Neural progenitor cell (in vitro differentiated cells): ENCODE data around the gene CTRL. TPM values are rescaled to one million over a fixed set of nuclear protein-coding genes. Genes with fewer than 3 reads are reported as not detected.
A peak's percentile ranks its signal among the peaks of the same experiment; 100 is the strongest.

Experiments used
- DNase-seq: peaks from one replicate; pipeline ENCODE4 v3.0.0-alpha.2; 2016; ENCODE audit warnings: low spot score
- H2AFZ ChIP-seq: fragments of 200-600 bp; sonication (generic); replicated peaks from 2 replicates; pipeline ENCODE4 v1.6.1; 2016; ENCODE audit warnings: antibody characterized with exemption
- H3F3A ChIP-seq: fragments of 200-600 bp; sonication (generic); 2 replicates; pipeline ENCODE4 v1.6.1; 2016; ENCODE audit warnings: antibody characterized with exemption, low read depth
- H3K27ac ChIP-seq: fragments of 200-600 bp; sonication (generic); 2 replicates; pipeline ENCODE4 v1.5.1; 2016; ENCODE audit warnings: mild to moderate bottlenecking
- H3K27me3 ChIP-seq: fragments of 200-600 bp; sonication (generic); 2 replicates; pipeline ENCODE4 v1.6.1; 2016; ENCODE audit warnings: mild to moderate bottlenecking, moderate library complexity
- H3K36me3 ChIP-seq: fragments of 200-600 bp; sonication (generic); 2 replicates; pipeline ENCODE4 v1.5.1; 2016
- H3K4me1 ChIP-seq: fragments of 200-600 bp; sonication (generic); 2 replicates; pipeline ENCODE4 v1.6.1; 2016; ENCODE audit warnings: mixed run types
- H3K4me2 ChIP-seq: fragments of 200-600 bp; sonication (generic); 2 replicates; pipeline ENCODE4 v1.6.1; 2016
- H3K4me3 ChIP-seq: fragments of 200-600 bp; sonication (generic); 2 replicates; pipeline ENCODE4 v1.5.1; 2016
- H3K79me2 ChIP-seq: fragments of 200-600 bp; sonication (generic); 2 replicates; pipeline ENCODE4 v1.6.1; 2016; ENCODE audit warnings: low read depth
- H3K9ac ChIP-seq: fragments of 200-600 bp; sonication (generic); 2 replicates; pipeline ENCODE4 v1.6.1; 2016
- H3K9me3 ChIP-seq: fragments of 200-600 bp; sonication (generic); 2 replicates; pipeline ENCODE4 v1.5.1; 2016; ENCODE audit warnings: low read depth
- H4K20me1 ChIP-seq: fragments of 200-600 bp; sonication (generic); 2 replicates; pipeline ENCODE4 v1.6.1; 2016; ENCODE audit warnings: low read depth
- H3K27ac Mint-ChIP-seq: 3 replicates; pipeline ENCODE4 v1.8.0; 2021; ENCODE audit warnings: mixed read lengths
- H3K27me3 Mint-ChIP-seq: 2 replicates; pipeline ENCODE4 v1.8.0; 2022; ENCODE audit warnings: low read depth, mild to moderate bottlenecking, inconsistent platforms, moderate library complexity, mixed read lengths; ENCODE audit not compliant: insufficient read depth
- H3K36me3 Mint-ChIP-seq: 3 replicates; pipeline ENCODE4 v1.8.0; 2021; ENCODE audit warnings: mixed read lengths
- H3K4me1 Mint-ChIP-seq: 3 replicates; pipeline ENCODE4 v1.8.0; 2021; ENCODE audit warnings: mixed read lengths
- H3K4me3 Mint-ChIP-seq: 3 replicates; pipeline ENCODE4 v1.8.0; 2021; ENCODE audit warnings: mild to moderate bottlenecking, moderate library complexity, mixed read lengths
- H3K9me3 Mint-ChIP-seq: 3 replicates; pipeline ENCODE4 v1.8.0; 2020; ENCODE audit warnings: mixed read lengths
- EZH2 ChIP-seq: fragments of 200-600 bp; sonication (generic); IDR thresholded peaks from 2 replicates; pipeline ENCODE4 v1.6.1; 2017; ENCODE audit warnings: antibody characterized with exemption, mild to moderate bottlenecking, moderate library complexity
- EZH2phosphoT487 ChIP-seq: fragments of 200-600 bp; sonication (generic); IDR thresholded peaks from 2 replicates; pipeline ENCODE4 v1.6.1; 2017; ENCODE audit warnings: antibody characterized with exemption
- total RNA-seq: library from RNA; depleted of rRNA; stranded (reverse); fragments of >200 nt; gene quantifications from 2 replicates; pipeline ENCODE4 v1.2.3, GENCODE V29; 2015; ENCODE audit warnings: low replicate concordance
- TF ChIP-seq, protein P1 (sequence below): fragments of 200-600 bp; sonication (generic); IDR thresholded peaks from 2 replicates; pipeline ENCODE4 v1.5.1; 2017; ENCODE audit warnings: antibody characterized with exemption, mild to moderate bottlenecking

Gene CTRL
- total RNA-seq, 1 donor from 2014 or later: 0.45 TPM

DNA sequence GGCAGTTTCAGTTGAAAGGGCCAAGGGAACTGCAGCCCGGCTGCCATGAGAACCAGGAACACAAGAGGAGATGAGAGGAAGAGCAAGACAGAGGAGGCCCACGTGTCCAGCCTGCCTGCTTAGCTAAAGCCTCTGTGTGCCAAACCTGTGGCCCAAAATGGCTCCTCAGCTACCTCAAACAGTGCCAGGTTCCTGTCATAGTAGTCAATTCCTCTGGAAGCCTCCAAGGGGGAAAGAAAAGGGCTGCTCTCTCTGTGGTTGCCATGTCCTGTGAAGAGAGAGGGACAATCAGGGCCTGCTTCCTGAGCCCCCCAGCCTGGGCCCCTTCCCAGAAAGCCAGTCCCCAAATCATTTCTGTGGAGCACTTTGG lies 31.6 kb upstream of the CTRL start:
- Histone ChIP-seq H4K20me1 (peaks cover 5% of the 10 kb centered on the region), H3K27me3 (peaks cover 12% of the 10 kb centered on the region), H3K79me2 (no peaks in the 10 kb centered on the region), H3K9ac (no peak overlapping the region), H3K4me3 (no peak overlapping the region), H3K4me1 (peaks cover 14% of the 10 kb centered on the region), H3K4me2 (no peak overlapping the region), H3F3A (peaks cover 15% of the 10 kb centered on the region), H3K9me3 (no peaks in the 10 kb centered on the region), H3K27ac (no peak overlapping the region), H3K36me3 (no peaks in the 10 kb centered on the region), H2AFZ (no peak overlapping the region)
- Mint-ChIP-seq H3K9me3 (no peaks in the 10 kb centered on the region), H3K27ac (no peak overlapping the region), H3K4me3 (no peak overlapping the region), H3K4me1 (peaks cover 11% of the 10 kb centered on the region), H3K27me3 (peaks cover 7% of the 10 kb centered on the region), H3K36me3 (no peaks in the 10 kb centered on the region)
- no peak for DNase-seq
- TF ChIP-seq EZH2 (no peak), EZH2phosphoT487 (no peak)
- TF ChIP-seq, protein P1, sequence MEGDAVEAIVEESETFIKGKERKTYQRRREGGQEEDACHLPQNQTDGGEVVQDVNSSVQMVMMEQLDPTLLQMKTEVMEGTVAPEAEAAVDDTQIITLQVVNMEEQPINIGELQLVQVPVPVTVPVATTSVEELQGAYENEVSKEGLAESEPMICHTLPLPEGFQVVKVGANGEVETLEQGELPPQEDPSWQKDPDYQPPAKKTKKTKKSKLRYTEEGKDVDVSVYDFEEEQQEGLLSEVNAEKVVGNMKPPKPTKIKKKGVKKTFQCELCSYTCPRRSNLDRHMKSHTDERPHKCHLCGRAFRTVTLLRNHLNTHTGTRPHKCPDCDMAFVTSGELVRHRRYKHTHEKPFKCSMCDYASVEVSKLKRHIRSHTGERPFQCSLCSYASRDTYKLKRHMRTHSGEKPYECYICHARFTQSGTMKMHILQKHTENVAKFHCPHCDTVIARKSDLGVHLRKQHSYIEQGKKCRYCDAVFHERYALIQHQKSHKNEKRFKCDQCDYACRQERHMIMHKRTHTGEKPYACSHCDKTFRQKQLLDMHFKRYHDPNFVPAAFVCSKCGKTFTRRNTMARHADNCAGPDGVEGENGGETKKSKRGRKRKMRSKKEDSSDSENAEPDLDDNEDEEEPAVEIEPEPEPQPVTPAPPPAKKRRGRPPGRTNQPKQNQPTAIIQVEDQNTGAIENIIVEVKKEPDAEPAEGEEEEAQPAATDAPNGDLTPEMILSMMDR: no peak

DNA sequence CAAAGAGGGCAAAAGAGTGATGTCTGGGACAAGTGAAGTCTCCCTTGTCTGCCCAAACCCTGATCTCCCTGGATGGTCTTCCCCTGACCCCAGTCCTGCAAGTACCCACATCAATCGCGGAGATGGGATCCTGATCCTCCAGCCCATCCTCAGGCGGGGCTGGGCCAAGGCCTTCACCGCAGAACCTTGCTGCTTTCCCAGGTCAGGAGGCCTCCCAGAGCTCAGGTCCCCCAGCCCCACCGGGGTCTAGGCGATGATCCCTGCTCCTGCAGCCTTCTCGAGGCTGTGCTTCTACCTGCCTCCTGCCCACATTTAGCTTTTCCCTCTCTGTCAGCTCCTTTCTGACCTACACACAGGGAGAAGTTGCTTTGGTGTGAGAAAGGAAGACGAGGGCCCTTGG lies 30.5 kb upstream of the CTRL start:
- peaks cover 3% of the 10 kb centered on the region for H3K27me3 Mint-ChIP-seq
- H3K9me3 ChIP-seq: no peaks in the 10 kb centered on the region
- no peak overlapping the region for H3K4me2 ChIP-seq
- TF ChIP-seq EZH2: no peak
- TF ChIP-seq, protein P1: no peak
- no peak for TF ChIP-seq EZH2phosphoT487
- H3K27ac ChIP-seq: no peak overlapping the region
- peaks cover 5% of the 10 kb centered on the region for H4K20me1 ChIP-seq
- DNase-seq: no peak
- H3K4me3 ChIP-seq: no peak overlapping the region
- peak overlapping the region; percentile 18 for H3K4me3 Mint-ChIP-seq
- no peak overlapping the region for H3K27ac Mint-ChIP-seq
- peaks cover 4% of the 10 kb centered on the region for H3F3A ChIP-seq
- H3K4me1 ChIP-seq: peaks cover 14% of the 10 kb centered on the region
- H3K36me3 ChIP-seq: no peaks in the 10 kb centered on the region
- H2AFZ ChIP-seq: no peak overlapping the region
- H3K4me1 Mint-ChIP-seq: peaks cover 4% of the 10 kb centered on the region
- no peaks in the 10 kb centered on the region for H3K9me3 Mint-ChIP-seq
- H3K9ac ChIP-seq: no peak overlapping the region
- H3K79me2 ChIP-seq: no peaks in the 10 kb centered on the region
- H3K36me3 Mint-ChIP-seq: no peaks in the 10 kb centered on the region
- H3K27me3 ChIP-seq: peaks cover under 1% of the 10 kb centered on the region

DNA sequence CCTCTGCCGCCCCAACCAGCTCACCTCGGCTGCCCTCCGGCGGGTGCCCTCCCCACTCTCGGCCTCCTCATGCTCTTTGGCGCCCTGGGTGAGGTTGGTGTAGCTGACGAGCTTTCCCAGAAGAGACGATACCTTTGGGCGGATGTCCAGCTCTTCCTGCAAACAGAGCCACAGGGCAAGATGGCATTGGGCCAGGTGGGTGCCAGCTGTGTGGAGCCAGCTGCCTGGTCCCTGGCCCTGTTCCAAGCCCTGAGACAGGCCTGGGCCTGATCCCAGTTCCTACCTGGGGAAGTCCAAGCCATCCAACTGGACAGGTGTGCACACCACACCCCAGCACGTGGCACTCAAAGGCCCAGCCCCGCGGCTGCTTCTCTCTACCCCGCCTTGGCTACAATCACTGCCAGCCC lies 29.9 kb upstream of the CTRL start:
- no peaks in the 10 kb centered on the region for H3K36me3 Mint-ChIP-seq
- no peak overlapping the region for H3K4me3 Mint-ChIP-seq
- no peaks in the 10 kb centered on the region for H3K9me3 ChIP-seq
- no peaks in the 10 kb centered on the region for H3K79me2 ChIP-seq
- H3K4me1 Mint-ChIP-seq: peaks cover 2% of the 10 kb centered on the region
- H3K4me1 ChIP-seq: peaks cover 10% of the 10 kb centered on the region
- no peak overlapping the region for H2AFZ ChIP-seq
- TF ChIP-seq EZH2phosphoT487 (no peak), EZH2 (no peak)
- TF ChIP-seq, protein P1: no peak
- H3K27me3 ChIP-seq: no peaks in the 10 kb centered on the region
- DNase-seq: no peak
- H3K4me2 ChIP-seq: no peak overlapping the region
- H3K36me3 ChIP-seq: no peaks in the 10 kb centered on the region
- H3K27ac ChIP-seq: no peak overlapping the region
- H3K9me3 Mint-ChIP-seq: no peaks in the 10 kb centered on the region
- H3K27me3 Mint-ChIP-seq: no peaks in the 10 kb centered on the region
- H3K4me3 ChIP-seq: no peak overlapping the region
- no peaks in the 10 kb centered on the region for H4K20me1 ChIP-seq
- no peak overlapping the region for H3K9ac ChIP-seq
- H3K27ac Mint-ChIP-seq: no peak overlapping the region
- no peaks in the 10 kb centered on the region for H3F3A ChIP-seq
